ENCODE results near the gene KRTAP9-8.
"Not testable (repeated sequence)": the region's sequence is repeated elsewhere in the genome, so short reads cannot be mapped to it uniquely, and the experiment has no call there.

The KRTAP9-8 gene

GRCh38 chr17:41251261-41251660 lies 13.5 kb downstream of the KRTAP9-8 start:
- no peak for TF ChIP-seq FOXP2 (optimal IDR thresholded peaks at IDR 0.05; ENCODE audit: borderline replicate concordance, extremely low read depth, extremely low read length, insufficient read depth)
- TF ChIP-seq TAF1 (IDR thresholded peaks at IDR 0.05; ENCODE audit: borderline replicate concordance, insufficient read depth, low read length), result no peak
- no peak for TF ChIP-seq POLR2AphosphoS5 (IDR thresholded peaks at IDR 0.05; ENCODE audit: low read depth, low read length)
- no peak for TF ChIP-seq REST (IDR thresholded peaks at IDR 0.05; ENCODE audit: insufficient read depth in 1 of 2, low read depth in 2 of 2, low read length in 2 of 2)
- TF ChIP-seq SIN3A (IDR thresholded peaks at IDR 0.05; ENCODE audit: borderline replicate concordance, insufficient read depth, low read length), result no peak

GRCh38 chr17:41254861-41255260 lies 17.1 kb downstream of the KRTAP9-8 start:
- TF ChIP-seq TAF1 (IDR thresholded peaks at IDR 0.05; ENCODE audit: borderline replicate concordance, insufficient read depth, low read length), result no peak
- no peak for TF ChIP-seq REST (IDR thresholded peaks at IDR 0.05; ENCODE audit: insufficient read depth in 1 of 2, low read depth in 2 of 2, low read length in 2 of 2)
- TF ChIP-seq FOXP2 (optimal IDR thresholded peaks at IDR 0.05; ENCODE audit: borderline replicate concordance, extremely low read depth, extremely low read length, insufficient read depth), result no peak
- no peak for TF ChIP-seq POLR2AphosphoS5 (IDR thresholded peaks at IDR 0.05; ENCODE audit: low read depth, low read length)
- no peak for TF ChIP-seq SIN3A (IDR thresholded peaks at IDR 0.05; ENCODE audit: borderline replicate concordance, insufficient read depth, low read length)

GRCh38 chr17:41255381-41256290 lies 17.8 kb downstream of the KRTAP9-8 start, which contains the start of gene KRTAP9-9:
TSS of gene KRTAP9-9 (plus strand) at chr17:41255384.
- not testable (repeated sequence) for TF ChIP-seq TAF1 (IDR thresholded peaks at IDR 0.05; ENCODE audit: borderline replicate concordance, insufficient read depth, low read length); FOXP2 (optimal IDR thresholded peaks at IDR 0.05; ENCODE audit: borderline replicate concordance, extremely low read depth, extremely low read length, insufficient read depth); POLR2AphosphoS5 (IDR thresholded peaks at IDR 0.05; ENCODE audit: low read depth, low read length)

GRCh38 chr17:41256291-41256685 lies 18.5 kb downstream of the KRTAP9-8 start:
- no peak for TF ChIP-seq FOXP2 (optimal IDR thresholded peaks at IDR 0.05; ENCODE audit: borderline replicate concordance, extremely low read depth, extremely low read length, insufficient read depth)
- no peak for TF ChIP-seq REST (IDR thresholded peaks at IDR 0.05; ENCODE audit: insufficient read depth in 1 of 2, low read depth in 2 of 2, low read length in 2 of 2)
- TF ChIP-seq TAF1 (IDR thresholded peaks at IDR 0.05; ENCODE audit: borderline replicate concordance, insufficient read depth, low read length), result no peak
- TF ChIP-seq POLR2AphosphoS5 (IDR thresholded peaks at IDR 0.05; ENCODE audit: low read depth, low read length), result no peak
- no peak for TF ChIP-seq SIN3A (IDR thresholded peaks at IDR 0.05; ENCODE audit: borderline replicate concordance, insufficient read depth, low read length)

- TF ChIP-seq TAF1 (IDR thresholded peaks at IDR 0.05; ENCODE audit: borderline replicate concordance, insufficient read depth, low read length) (no peak), FOXP2 (optimal IDR thresholded peaks at IDR 0.05; ENCODE audit: borderline replicate concordance, extremely low read depth, extremely low read length, insufficient read depth) (no peak), REST (IDR thresholded peaks at IDR 0.05; ENCODE audit: insufficient read depth in 1 of 2, low read depth in 2 of 2, low read length in 2 of 2) (no peak), SIN3A (IDR thresholded peaks at IDR 0.05; ENCODE audit: borderline replicate concordance, insufficient read depth, low read length) (no peak), POLR2AphosphoS5 (IDR thresholded peaks at IDR 0.05; ENCODE audit: low read depth, low read length) (no peak)
Observed at GRCh38 chr17:41258406-41258805, 20.6 kb downstream of the KRTAP9-8 start.

All from PFSK-1 (cell line).